ENCODE measurements around the gene NGEF. TPM values are rescaled to one million over a fixed set of nuclear protein-coding genes. Genes with fewer than 3 reads are reported as not detected.

NGEF gene
- total and polyA plus RNA-seq, 4 donors = 15.4 to 46.3 (median 29.2) TPM

DNA sequence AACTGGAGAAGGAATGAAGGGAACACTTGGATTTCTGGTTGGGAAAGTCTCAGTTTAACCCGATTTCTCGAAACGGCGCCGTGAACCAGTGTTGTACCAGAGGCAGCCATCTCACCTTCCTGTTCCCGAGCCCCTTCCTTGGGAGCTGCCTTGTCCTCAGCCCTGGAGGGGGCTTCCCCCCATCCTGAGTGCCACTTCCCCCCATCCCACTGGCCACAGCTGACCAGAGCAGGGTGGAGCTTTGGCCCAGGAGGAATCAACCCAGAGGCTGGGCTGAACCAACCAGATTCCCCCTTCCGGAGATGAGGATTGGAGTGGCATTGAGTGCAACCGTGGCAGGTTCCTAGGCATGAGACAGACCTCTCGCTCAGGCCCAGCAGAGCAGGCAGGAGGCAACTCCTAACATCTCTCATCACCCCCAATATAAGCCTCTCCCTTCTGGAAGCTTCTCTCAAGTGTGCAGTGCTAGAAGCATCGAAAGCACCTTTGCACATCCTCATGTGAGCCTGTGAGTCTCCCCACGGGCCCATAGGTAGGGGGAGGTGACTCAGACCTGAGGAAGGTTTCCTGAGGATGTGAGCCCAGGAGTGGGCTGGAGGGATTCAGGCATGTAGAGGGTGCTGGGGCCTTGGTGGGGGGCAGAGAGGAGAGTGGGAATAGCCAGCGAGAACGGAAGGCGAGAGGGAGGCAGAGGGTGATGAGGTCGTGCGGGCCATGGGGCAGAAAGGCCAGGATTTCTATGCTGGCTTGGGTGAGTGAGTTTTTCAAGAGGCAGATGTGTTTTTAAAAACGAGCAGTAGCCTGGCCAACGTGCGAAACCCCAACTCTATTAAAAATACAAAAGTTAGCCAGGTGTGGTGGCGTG, 11.9 kb downstream of the NGEF start:
- no peaks in the 10 kb centered on the region for H3K9me3 ChIP-seq (ENCODE audit: control insufficient read depth, insufficient read depth, low read length)
- H3K4me3 ChIP-seq (ENCODE audit: low read depth, low read length) = no peak overlapping the region
- no peak for DNase-seq (ENCODE audit: low read depth in 4 of 6, low spot score in 6 of 6)
- peaks cover 7% of the 10 kb centered on the region for H3K4me1 ChIP-seq (ENCODE audit: control insufficient read depth, insufficient read depth, low read length)
- H3K27ac ChIP-seq (ENCODE audit: low read depth, low read length) = no peak overlapping the region
- no peaks in the 10 kb centered on the region for H3K27me3 ChIP-seq (ENCODE audit: control insufficient read depth, insufficient read depth, low read length)
- 91% methylated on average over 18 of the region's 20 CpGs for WGBS (ENCODE audit: insufficient coverage)
- no peaks in the 10 kb centered on the region for H3K36me3 ChIP-seq (ENCODE audit: control insufficient read depth, insufficient read depth, low read length)

DNA sequence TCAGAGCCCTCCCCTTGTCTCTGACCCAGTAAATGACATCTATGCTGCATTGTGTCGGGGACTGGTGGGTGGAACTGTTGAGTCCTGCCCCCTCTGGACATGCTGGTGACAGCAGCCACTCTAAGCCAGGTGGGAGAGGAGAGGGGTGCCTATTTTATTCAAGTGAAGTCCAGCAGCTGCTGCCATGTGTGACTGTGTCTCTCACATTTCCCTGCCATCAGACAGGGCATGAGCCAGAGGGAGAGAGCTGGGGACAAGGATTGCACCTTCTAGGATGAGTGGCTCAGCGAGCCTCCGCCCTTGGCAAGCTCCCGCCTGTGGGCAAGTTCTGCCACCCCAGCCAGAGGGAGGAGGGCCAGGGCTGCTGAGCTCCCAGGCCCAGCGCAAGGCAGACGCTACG, 13.7 kb downstream of the NGEF start:
- H3K4me1 ChIP-seq (ENCODE audit: control insufficient read depth, insufficient read depth, low read length) = peaks cover 7% of the 10 kb centered on the region
- H3K36me3 ChIP-seq (ENCODE audit: control insufficient read depth, insufficient read depth, low read length) = no peaks in the 10 kb centered on the region
- H3K27ac ChIP-seq (ENCODE audit: low read depth, low read length) = no peak overlapping the region
- H3K27me3 ChIP-seq (ENCODE audit: control insufficient read depth, insufficient read depth, low read length) = no peaks in the 10 kb centered on the region
- no peak overlapping the region for H3K4me3 ChIP-seq (ENCODE audit: low read depth, low read length)
- DNase-seq (ENCODE audit: low read depth in 4 of 6, low spot score in 6 of 6) = peak in 2 of 6 donors; percentile 21 to 27
- WGBS (ENCODE audit: insufficient coverage) = 29% methylated on average over 6 of the region's 7 CpGs
- no peaks in the 10 kb centered on the region for H3K9me3 ChIP-seq (ENCODE audit: control insufficient read depth, insufficient read depth, low read length)

DNA sequence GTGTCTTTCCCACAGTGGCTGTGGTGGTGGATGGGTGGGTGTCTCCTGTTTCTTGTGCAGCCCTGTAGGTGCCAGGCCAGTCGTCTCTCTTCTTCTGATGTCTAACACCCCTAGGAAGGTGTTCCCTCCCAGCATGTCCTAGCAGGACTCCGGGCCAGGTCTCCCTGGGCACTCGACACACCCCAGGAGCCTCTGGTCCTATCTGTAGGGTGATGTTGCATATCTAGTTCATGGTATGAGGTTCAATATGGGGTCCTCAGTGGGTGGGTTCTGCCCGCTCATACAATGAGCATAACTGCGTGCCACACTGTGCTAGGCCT, 14.4 kb downstream of the NGEF start:
- 91% methylated on average over 2 of the region's 5 CpGs for WGBS (ENCODE audit: insufficient coverage)
- H3K9me3 ChIP-seq (ENCODE audit: control insufficient read depth, insufficient read depth, low read length) = no peaks in the 10 kb centered on the region
- DNase-seq (ENCODE audit: low read depth in 4 of 6, low spot score in 6 of 6) = no peak
- H3K4me3 ChIP-seq (ENCODE audit: low read depth, low read length) = no peak overlapping the region
- H3K27me3 ChIP-seq (ENCODE audit: control insufficient read depth, insufficient read depth, low read length) = no peaks in the 10 kb centered on the region
- H3K36me3 ChIP-seq (ENCODE audit: control insufficient read depth, insufficient read depth, low read length) = no peaks in the 10 kb centered on the region
- H3K4me1 ChIP-seq (ENCODE audit: control insufficient read depth, insufficient read depth, low read length) = peaks cover 7% of the 10 kb centered on the region
- H3K27ac ChIP-seq (ENCODE audit: low read depth, low read length) = no peak overlapping the region

DNA sequence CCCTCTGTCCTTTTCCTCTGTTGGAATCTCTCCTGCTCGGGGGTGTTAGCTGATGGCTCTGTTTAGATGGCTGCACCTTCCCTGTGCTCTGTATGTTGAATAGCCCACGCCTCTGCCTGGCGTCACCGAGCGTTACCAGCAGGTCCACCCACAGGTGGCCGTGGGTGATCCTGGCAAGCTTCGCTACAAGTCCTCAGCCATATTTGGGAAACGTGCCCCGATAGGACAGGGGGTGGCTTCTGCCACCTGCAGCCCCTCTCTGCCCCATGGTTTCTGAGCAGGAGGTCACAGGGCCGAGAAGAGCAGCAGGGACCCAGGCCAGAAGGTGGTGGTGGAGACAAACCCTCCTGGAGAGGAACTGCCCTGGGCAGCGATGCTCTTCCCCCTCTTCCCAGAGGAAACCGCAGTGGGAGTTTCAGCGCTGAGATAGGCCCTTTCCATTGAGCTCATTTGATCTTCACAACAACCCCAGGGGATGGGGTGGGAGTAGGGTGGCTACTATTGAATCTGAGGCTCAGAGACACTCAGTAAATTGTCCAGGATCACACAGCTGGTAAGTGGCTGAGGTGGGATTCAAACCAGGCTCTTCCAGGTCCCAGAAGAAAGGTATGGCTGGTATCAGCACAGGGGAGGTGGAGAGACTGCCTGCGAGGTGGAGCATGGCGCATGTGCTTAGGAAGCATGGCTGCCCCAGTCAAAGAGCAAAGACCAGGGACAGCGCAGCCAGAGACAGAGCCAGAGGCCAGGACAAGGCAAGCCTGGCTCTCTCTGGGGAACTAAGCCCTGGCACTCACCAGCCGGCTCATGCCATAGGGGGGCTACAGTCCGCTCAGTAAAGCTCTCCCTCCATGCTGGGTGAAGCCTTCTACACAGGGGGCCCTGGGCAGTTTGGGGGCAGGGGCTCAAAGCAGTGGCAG, 15.0 kb downstream of the NGEF start:
- Histone ChIP-seq H3K27ac (ENCODE audit: low read depth, low read length) (no peak overlapping the region), H3K9me3 (ENCODE audit: control insufficient read depth, insufficient read depth, low read length) (no peaks in the 10 kb centered on the region), H3K36me3 (ENCODE audit: control insufficient read depth, insufficient read depth, low read length) (no peaks in the 10 kb centered on the region), H3K27me3 (ENCODE audit: control insufficient read depth, insufficient read depth, low read length) (no peaks in the 10 kb centered on the region), H3K4me1 (ENCODE audit: control insufficient read depth, insufficient read depth, low read length) (peaks cover 7% of the 10 kb centered on the region), H3K4me3 (ENCODE audit: low read depth, low read length) (no peak overlapping the region)
- DNase-seq (ENCODE audit: low read depth in 4 of 6, low spot score in 6 of 6) = no peak
- WGBS (ENCODE audit: insufficient coverage) = 92% methylated on average over 14 of the region's 18 CpGs

DNA sequence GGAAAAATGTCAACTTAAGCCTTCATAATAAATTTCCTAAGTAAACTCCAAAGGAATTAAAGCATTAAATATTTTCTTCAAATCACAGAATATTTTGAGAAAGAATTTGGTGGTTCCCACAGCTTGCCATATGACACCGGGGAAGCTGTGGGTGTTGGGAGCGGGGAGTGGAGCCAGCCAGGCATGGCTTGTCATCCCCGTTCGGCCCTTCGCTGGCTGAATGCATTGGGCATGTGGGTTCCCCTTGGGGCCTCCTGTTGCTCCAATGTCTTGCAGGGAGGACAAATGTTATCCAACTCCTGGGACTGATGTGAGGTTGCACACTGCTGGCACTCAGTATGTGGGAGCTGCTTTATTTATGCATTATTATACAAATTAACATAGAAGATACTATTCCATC, 18.6 kb downstream of the NGEF start:
- no peak for DNase-seq (ENCODE audit: low read depth in 4 of 6, low spot score in 6 of 6)
- WGBS (ENCODE audit: insufficient coverage) = 56% methylated on average over 4 of the region's 5 CpGs
- Histone ChIP-seq H3K27ac (ENCODE audit: low read depth, low read length) (no peak overlapping the region), H3K4me1 (ENCODE audit: control insufficient read depth, insufficient read depth, low read length) (peaks cover 7% of the 10 kb centered on the region), H3K9me3 (ENCODE audit: control insufficient read depth, insufficient read depth, low read length) (no peaks in the 10 kb centered on the region), H3K36me3 (ENCODE audit: control insufficient read depth, insufficient read depth, low read length) (no peaks in the 10 kb centered on the region), H3K4me3 (ENCODE audit: low read depth, low read length) (no peak overlapping the region), H3K27me3 (ENCODE audit: control insufficient read depth, insufficient read depth, low read length) (no peaks in the 10 kb centered on the region)

DNA sequence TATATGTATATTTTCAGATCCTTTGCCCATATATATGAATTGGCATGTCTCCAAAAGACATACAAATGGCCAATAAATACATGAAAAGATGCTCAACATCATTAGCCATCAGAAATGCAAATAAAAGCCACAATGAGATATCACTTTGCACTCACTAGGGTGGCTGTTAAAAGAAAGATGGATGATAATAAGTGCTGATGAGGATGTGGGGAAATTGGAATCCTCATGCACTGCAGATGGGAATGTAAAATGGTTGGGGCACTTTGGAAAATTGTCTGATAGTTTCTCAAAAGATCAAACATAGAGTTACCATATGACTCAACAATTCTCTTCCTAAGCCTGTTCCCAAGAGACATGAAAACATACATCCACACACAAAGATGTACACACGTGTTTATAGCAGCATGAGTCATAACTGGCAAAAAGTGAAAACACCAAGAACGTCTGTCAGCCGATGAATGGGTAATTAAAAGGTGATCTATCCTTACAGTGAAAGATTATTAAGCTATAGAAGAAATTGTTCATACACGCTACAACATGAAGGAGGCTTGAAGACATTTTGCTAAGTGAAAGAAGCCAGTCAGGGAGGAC, 19.7 kb downstream of the NGEF start:
- Histone ChIP-seq H3K4me3 (ENCODE audit: low read depth, low read length) (no peak overlapping the region), H3K27me3 (ENCODE audit: control insufficient read depth, insufficient read depth, low read length) (no peaks in the 10 kb centered on the region), H3K36me3 (ENCODE audit: control insufficient read depth, insufficient read depth, low read length) (no peaks in the 10 kb centered on the region), H3K4me1 (ENCODE audit: control insufficient read depth, insufficient read depth, low read length) (peaks cover 5% of the 10 kb centered on the region), H3K27ac (ENCODE audit: low read depth, low read length) (no peak overlapping the region), H3K9me3 (ENCODE audit: control insufficient read depth, insufficient read depth, low read length) (no peaks in the 10 kb centered on the region)
- 100% methylated on average over 1 of the region's 4 CpGs for WGBS (ENCODE audit: insufficient coverage)
- no peak for DNase-seq (ENCODE audit: low read depth in 4 of 6, low spot score in 6 of 6)

DNA sequence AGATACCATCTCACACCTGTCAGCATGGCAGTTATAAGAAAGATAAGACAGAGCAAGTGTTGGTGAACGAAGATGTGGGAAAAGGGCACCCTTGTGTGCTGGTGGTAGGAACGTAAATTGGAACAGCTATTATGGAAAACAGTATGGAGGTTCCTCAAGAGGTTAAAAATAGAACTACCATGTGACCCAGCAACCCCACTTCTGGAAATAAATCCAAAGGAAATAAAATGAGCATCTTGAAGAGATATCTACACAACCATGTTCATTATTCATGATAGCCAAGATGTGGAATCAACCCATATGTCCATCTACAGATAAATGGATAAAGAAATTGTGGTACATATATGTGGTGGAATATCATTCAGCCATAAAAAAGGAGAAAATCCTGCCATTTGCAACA, 26.9 kb downstream of the NGEF start:
- peaks cover 9% of the 10 kb centered on the region for H3K4me1 ChIP-seq (ENCODE audit: control insufficient read depth, insufficient read depth, low read length)
- H3K9me3 ChIP-seq (ENCODE audit: control insufficient read depth, insufficient read depth, low read length) = no peaks in the 10 kb centered on the region
- DNase-seq (ENCODE audit: low read depth in 4 of 6, low spot score in 6 of 6) = no peak
- no CpG with 5 or more reads among the region's 2 CpGs for WGBS (ENCODE audit: insufficient coverage)
- H3K4me3 ChIP-seq (ENCODE audit: low read depth, low read length) = no peak overlapping the region
- no peaks in the 10 kb centered on the region for H3K36me3 ChIP-seq (ENCODE audit: control insufficient read depth, insufficient read depth, low read length)
- no peak overlapping the region for H3K27ac ChIP-seq (ENCODE audit: low read depth, low read length)
- H3K27me3 ChIP-seq (ENCODE audit: control insufficient read depth, insufficient read depth, low read length) = no peaks in the 10 kb centered on the region

DNA sequence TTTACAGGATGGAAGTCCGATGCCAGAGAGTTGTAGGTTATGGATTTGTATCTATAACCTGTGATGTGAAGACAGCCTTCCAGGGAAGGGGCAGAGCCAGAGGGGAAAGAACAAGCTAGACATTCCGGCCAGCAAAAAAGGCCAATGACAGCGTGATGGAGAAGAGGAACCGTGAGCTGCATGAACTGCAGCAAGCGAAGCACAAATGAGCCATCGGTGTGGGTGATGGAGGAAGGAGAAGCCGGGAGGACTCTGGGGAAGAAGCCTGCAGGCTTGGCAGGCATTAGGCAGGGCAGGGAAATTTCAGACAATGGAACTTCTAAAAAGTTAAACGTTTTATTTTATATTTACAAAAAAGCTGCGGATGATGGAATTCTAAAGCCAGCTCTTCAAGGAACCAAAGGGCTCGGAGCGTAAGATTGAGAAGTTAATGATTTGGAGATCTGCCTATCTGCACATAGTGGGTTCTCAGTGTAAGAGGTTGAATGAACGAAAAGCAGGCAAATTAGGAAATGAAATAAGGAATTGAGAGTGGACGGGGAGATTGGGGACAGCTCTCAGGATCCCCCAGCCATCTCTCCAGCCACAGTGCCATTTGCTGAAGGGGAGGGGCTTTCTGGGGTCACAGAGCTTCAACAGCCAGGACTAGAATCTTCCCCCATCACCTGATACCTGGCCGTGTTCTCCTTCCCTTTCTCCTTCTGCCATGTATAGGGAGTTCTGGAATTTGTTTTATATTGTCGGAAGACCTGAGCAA, 28.4 kb downstream of the NGEF start:
- no peak for DNase-seq (ENCODE audit: low read depth in 4 of 6, low spot score in 6 of 6)
- no peak overlapping the region for H3K27ac ChIP-seq (ENCODE audit: low read depth, low read length)
- WGBS (ENCODE audit: insufficient coverage) = 90% methylated on average over 11 of the region's 15 CpGs
- peaks cover 9% of the 10 kb centered on the region for H3K4me1 ChIP-seq (ENCODE audit: control insufficient read depth, insufficient read depth, low read length)
- H3K4me3 ChIP-seq (ENCODE audit: low read depth, low read length) = no peak overlapping the region
- no peaks in the 10 kb centered on the region for H3K36me3 ChIP-seq (ENCODE audit: control insufficient read depth, insufficient read depth, low read length)
- H3K9me3 ChIP-seq (ENCODE audit: control insufficient read depth, insufficient read depth, low read length) = no peaks in the 10 kb centered on the region
- no peaks in the 10 kb centered on the region for H3K27me3 ChIP-seq (ENCODE audit: control insufficient read depth, insufficient read depth, low read length)

DNA sequence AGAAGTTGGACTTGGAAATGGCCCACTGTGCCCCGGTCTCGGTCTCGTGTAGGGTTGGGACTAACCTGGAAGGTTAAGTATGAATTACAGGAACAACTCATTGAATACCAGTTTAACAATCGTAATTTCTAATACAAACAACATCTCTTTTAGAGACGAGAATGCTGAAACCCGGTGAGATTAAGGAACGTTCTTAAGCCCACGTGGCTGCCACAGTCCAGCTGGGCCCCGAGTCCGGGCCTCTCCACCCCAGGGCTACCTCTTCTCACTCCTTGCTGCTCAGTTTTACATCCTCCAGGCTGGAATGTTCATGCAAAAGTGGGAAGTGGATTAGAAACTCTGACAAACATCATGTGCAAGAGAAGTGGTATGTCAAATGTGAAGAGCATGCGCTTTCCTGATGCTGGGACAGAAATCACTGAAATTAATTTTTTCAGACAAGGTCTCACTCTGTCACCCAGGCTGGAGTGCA, 29.4 kb downstream of the NGEF start:
- peaks cover 9% of the 10 kb centered on the region for H3K4me1 ChIP-seq (ENCODE audit: control insufficient read depth, insufficient read depth, low read length)
- H3K27ac ChIP-seq (ENCODE audit: low read depth, low read length) = no peak overlapping the region
- H3K36me3 ChIP-seq (ENCODE audit: control insufficient read depth, insufficient read depth, low read length) = no peaks in the 10 kb centered on the region
- no peaks in the 10 kb centered on the region for H3K9me3 ChIP-seq (ENCODE audit: control insufficient read depth, insufficient read depth, low read length)
- no peak for DNase-seq (ENCODE audit: low read depth in 4 of 6, low spot score in 6 of 6)
- H3K4me3 ChIP-seq (ENCODE audit: low read depth, low read length) = no peak overlapping the region
- no peaks in the 10 kb centered on the region for H3K27me3 ChIP-seq (ENCODE audit: control insufficient read depth, insufficient read depth, low read length)
- WGBS (ENCODE audit: insufficient coverage) = 80% methylated on average over 6 of the region's 11 CpGs

Data from spinal cord (tissue), 10 donors.